Measurements from ENCODE around the gene HOXA3.

The HOXA3 gene

DNA sequence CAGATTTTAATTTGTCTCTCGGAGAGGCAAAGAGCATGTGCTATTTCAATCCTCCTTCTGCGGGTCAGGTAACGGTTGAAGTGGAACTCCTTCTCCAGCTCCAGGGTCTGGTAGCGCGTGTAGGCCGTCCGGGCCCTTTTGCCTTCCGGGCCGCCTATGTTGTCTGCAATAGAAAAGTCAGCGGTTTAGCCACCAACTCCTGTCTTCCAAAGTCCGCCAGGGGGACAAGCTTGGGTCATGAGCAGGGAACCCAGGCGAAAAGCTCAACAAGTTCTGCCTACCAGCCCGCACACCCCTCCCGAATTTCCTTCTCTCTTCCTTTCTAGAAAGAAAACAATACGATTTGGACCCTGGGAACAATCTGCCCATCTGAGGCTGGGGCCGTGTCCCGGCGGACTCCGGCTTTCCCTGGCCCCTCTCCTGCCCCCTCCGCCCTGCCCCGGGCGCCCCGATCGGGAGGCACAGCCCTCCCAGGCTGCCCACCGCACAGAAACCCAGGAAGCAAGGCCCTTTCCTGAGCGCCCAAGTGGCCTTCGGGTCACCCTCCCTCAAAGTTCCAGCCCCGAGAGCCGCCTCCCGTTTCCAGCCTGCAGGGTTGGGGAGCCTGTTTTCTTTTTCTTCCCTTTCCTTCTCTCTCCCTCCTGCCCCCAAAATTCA, 10.3 kb downstream of the HOXA3 start:
- DNase-seq: no peak

GRCh38 chr7:27141137-27141922, 11.1 kb downstream of the HOXA3 start:
- no peak for DNase-seq

DNA sequence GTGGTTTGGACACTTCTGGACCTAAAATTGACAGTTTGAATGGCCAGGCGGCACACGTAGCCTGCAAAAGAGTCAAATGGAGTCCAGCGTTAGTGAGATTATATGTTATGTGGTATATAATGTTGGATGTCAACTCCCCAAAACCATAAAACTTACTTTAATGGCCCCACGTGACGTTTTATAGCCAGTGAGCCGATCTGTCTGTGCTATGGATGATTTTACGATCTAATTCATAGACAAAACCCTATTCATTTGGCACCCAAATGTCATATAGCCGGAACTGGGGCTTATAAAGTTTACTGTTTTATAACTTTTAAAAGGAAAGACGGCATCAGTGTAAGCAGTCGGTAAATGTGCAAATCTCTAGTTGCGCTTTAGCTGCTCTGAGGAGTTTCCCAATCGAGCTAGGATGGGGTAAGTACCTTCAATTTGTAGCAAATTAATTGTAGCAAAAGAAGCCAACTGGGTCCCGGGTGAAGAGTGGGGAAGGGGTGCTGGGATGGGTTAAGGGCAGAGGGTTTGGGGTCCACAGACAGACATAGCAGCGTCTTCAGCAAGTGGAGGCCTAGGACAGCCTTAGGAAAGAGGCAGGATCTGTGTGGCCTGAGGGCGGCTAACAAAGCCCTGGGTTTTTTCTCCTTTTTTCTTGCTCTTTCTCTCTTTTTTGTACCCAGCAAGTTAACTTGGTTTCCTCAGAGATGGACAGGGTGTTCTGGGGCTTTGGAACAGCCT, 12.1 kb downstream of the HOXA3 start:
- DNase-seq: no peak

DNA sequence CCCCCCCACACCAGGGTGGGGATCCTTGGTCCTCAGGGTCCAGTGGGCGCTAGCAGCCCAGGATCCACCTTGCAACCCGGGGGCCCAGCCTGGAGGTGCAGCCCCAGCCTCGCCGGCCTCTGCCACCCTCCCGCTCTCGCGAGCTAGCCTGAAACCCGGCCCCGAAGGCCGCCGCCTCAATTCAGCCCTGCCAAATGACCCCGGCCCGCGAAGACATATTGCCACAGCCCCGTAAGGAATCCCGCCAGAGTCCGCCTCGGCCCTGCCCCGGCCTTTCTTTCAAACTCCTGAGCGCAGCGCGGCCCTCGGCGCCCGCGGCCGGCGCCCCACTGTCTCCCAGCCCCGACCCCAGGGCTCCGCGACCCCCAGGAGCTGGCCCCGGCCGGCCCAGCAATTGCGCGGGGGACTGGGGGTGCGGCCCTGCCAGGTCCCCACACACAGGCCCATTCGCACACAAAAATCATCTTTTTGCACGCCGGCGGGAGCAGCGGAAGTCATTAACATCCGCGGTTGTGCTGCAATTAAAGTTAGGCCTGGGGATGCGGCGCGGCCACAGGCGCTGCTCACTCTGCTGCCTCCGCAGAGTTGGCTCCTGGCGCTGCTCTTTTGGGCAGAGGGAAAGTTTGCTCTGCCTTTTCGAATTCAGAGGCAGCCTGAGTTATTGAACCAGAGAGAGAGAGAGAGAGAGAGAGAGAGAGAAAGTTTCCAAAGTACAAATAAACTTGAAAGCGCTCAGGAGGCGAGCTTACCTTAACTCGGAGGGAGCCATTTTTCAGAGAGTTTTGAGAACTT, 12.9 kb downstream of the HOXA3 start:
- no peak for DNase-seq

DNA sequence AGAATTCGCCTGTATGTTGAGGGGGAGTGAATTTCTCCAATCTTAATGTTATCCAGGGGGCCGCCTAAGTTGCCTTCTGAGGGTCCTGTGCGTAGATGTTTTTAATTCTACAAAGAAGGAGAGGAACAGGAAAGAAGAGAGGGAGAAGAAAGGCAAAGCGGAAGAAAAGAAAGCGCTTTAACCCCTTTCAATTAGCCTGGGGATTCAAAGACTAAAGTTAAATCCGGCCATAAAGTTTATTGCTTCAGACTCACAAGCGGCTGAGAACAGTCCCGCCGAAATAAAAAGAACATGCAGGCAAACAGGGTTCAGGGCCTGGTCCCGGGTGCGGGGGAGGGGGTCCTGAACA, 13.4 kb downstream of the HOXA3 start:
- DNase-seq: no peak

- no peak for DNase-seq
Measured at GRCh38 chr7:27138472-27138871, 13.9 kb downstream of the HOXA3 start.

DNA sequence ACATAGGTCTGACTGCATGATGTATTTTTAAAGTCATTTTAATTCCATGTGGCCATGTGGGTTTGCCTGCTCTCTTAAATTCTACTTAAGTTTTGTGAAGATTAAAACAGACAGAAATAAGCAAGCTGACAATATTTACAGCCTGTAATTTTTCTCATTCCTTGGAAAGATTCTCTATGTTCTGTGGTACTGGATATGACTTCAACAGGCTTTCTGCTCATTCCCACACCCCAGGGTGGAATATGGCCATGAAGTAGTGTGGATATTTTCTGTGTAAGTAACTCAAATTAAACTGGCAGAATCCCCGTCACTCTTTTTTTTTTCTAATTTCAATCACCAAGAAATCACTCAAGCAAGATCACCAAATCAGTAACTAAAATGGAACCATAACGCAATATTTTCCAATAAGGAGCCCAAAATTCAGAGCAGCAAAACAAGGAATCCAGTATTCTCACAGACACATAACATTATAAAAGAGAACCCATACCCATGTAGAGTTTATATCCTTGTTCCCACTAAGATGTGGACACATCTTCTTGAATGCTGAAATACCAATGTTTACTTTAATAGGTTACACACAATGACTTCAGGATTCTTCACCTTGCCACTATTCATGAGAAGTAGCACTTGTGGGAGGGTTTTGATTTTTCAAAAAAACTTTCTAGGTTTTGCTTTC, 14.6 kb downstream of the HOXA3 start:
- no peak for DNase-seq

DNA sequence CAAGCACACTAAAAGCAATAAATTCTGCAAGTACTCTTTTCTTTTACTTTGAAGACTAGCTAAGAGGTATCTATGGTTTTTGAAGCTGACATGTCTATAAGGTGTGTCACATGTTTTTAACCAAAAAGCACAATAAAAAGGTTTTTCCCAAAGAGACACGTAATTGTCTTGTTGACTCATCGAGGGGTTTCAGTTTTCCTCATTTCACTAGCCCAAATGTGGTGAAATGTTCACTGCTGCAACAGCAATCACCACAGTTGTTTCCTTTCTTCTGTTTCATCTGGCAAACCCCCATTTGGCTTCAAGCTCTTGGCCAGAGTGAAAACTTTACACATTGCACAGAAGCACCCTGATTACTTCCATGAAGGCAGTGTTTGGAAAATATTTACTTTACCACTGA, 18.0 kb downstream of the HOXA3 start:
- no peak for DNase-seq

DNA sequence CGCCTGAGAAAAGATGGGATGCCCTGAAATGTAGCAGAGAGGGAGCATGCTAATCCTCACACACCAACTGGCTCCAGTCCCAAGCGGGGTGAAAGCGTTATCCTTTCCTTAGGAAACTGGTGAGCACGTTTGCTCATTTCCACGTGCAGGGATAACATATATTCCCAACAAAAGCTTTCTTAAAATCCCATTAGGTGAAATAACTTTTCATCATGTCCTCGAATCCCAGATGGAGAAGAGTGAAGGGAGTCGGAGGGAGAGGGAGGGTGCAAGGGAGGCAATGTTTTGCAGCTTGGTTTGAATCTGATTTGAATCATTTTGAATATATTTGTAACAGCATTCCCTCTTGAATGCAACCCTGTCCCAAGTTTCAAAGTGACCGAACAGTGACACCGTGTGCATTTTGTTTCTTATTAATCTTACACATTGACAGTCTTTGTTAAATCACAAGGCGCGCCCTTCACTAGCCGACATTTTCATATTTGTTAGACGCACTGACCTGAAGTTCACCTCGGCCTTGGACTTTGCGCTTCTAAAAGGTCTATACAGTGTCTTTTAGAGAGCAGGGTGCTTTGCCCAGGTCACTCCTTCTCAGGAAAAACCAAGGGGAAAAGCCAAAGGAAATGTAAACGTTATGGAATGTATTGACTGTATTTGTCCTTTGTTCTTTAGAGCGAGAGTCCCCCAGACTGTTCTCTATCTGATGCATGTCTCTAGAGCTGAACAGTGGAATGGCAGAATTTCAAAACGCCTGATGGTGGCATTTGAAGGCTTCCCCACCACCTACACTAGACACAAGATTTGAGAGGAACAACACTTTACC, 18.8 kb downstream of the HOXA3 start:
- no peak for DNase-seq

DNA sequence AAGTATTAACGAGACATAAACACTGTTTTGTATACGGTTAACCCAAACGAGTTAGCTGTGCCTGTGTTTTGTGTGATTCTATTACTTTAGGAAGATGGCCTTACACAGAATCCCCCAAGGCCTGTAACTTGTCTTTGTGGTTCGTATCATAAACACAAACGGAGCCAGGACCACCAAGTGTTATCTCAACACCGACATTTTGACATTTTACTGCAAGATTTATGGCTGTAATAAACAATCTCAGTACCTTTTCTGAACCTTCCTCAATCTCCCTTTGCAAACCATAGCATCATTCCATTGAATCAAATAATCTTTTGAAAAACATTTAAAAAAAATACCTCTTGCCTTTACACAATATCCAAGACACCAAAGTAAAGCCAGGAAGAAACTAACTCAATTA, 19.4 kb downstream of the HOXA3 start:
- no peak for DNase-seq

- no peak for DNase-seq
Measured at GRCh38 chr7:27132214-27132613, 20.2 kb downstream of the HOXA3 start.

- DNase-seq: no peak
Measured at GRCh38 chr7:27131390-27131819, 21.0 kb downstream of the HOXA3 start.

DNA sequence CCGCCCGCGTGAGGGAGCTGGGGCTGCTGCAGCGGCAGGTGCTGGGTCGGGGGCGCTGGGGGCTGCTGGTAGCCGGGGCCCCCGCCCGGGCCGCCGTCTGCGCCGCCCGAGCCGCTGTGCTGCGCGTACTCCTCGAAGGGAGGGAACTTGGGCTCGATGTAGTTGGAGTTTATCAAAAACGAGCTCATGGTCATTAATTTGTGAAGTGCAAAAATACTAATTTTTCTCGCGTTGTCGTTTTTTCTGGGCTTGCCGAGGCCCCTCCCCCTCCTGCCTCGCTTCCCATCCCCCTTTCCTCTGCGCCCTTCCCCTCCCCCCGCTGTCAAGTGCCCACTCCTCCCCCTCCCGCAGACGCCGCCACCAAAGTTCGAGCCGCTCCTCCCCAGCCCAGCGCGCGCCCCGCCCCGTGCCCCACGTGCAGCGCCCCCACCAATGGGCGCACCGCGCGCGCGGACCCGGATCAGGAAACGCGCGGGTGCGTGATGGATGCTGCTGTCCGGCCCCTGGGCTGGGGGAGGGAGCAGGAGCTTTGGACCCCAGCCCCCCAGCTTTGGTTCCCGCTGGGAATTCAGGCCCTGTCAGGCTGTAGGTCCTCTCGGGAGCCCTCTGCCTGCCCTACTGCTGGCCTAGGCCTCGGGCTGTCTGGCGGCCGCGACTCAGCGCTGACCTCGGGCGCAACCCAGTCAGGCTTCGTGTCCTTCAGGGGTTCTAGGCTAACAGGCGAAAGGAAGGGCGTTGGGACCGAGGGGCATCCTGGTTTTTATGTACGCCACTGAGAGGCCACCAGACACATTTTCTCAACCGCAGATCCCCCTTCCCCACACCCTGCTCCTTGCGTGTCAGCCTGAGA, 21.6 kb downstream of the HOXA3 start, which contains the start of gene HOXA4:
Gene HOXA4, minus strand, starts transcription at position 218 of the 850 bp plus-strand sequence. Its CDS starts 24 bp downstream, at position 194.
- DNase-seq: peak; percentile 77

DNA sequence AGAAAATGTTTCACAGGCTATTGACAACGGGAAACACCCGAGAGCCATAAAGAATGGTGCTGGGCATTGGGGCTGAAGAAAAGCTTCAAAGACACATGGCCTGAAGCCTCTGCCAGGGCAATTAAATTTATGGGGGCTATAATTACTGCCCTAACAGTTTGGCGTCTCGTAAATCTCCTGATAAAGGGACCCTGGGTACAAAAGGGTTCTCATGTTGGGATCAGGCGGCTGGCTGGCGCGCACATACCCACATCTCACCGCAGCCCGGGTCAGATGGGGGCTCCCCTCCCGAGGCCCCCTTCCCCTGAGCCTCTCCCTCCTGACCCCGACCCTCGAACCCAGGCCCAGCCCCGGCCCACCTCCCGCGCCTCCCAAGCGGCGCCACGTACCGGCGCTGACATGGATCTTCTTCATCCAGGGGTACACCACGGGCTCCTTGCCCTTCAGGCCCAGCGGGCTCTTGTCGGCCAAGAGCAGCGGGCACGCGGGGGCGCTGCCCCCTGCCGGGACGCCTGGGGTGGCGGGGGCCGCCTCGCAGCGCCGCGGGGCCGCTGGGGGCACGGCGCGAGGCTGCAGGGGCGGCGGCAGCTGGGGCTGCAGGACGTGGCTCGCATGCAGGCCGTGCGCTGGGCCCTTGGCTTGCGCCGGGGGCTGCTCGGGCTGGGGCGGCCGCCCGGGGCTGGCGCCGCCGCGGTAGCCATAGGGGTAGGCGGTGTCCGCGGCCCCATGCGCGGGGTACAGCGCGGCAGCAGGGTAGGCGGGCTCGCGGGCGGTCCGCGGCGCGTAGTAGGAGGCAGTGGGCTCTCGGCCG, 22.4 kb downstream of the HOXA3 start:
- no peak for DNase-seq

GRCh38 chr7:27128776-27129728, 23.3 kb downstream of the HOXA3 start:
- no peak for DNase-seq

- no peak for DNase-seq
Measured at GRCh38 chr7:27128034-27128433, 24.3 kb downstream of the HOXA3 start.

- DNase-seq: no peak
Measured at GRCh38 chr7:27126596-27127327, 25.6 kb downstream of the HOXA3 start.

DNA sequence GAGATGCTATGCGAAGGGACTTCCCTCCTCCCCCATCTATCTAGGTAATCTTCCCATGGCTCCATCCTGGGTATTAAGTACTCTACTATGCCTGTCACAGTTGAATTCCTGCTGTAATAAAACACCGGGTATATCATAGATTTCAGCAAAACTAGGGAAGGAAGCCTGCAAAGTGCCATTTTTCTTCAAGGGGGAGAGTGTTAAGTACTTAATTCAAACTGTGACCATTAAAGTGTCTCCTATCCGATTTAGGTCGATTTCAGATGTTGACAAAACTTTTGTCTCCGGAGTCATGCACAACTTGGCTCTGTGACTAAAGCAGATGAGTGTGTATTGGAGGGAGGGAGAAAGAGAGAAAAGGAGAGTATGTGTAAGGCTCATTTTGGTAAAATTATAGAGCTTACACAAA, 26.4 kb downstream of the HOXA3 start:
- no peak for DNase-seq

Data from CD4-positive, alpha-beta T cell treated with Interleukin-10 for 1 hour (primary cell).